Testis (tissue), 3 donors: ENCODE data around the gene FRMD5. TPM values are rescaled to one million over a fixed set of nuclear protein-coding genes. Genes with fewer than 3 reads are reported as not detected.

Experiments
- DNase-seq: peaks from one replicate; pipeline ENCODE4 v3.0.0-alpha.2; 2019
- H3K27ac ChIP-seq, 2 donors: fragments of 200-600 bp; sonication (generic); one replicate each; pipeline ENCODE4 v1.5.1; 2019
- H3K27me3 ChIP-seq: fragments of 200-600 bp; sonication (generic); one replicate; pipeline ENCODE4 v1.5.1; 2019
- H3K36me3 ChIP-seq: fragments of 200-600 bp; sonication (generic); one replicate; pipeline ENCODE4 v1.5.1; 2017; ENCODE audit warnings: low read depth; ENCODE audit errors: missing control alignments
- H3K4me1 ChIP-seq: fragments of 200-600 bp; sonication (generic); one replicate; pipeline ENCODE4 v1.5.1; 2019
- H3K4me3 ChIP-seq, 2 donors: fragments of 200-600 bp; sonication (generic); one replicate each; pipeline ENCODE4 v1.5.1; 2017 to 2019
- H3K9me3 ChIP-seq: fragments of 200-600 bp; sonication (generic); one replicate; pipeline ENCODE4 v1.5.1; 2017
- POLR2A ChIP-seq: fragments of 450-650 bp; IDR thresholded peaks from one replicate; pipeline ENCODE4 v1.6.1; 2017; ENCODE audit warnings: antibody characterized with exemption, mild to moderate bottlenecking, moderate library complexity
- WGBS, 2 donors: methylation state at CpG; one replicate each; pipeline ENCODE4 v1.1.5; 2018; 5-methylcytosine and 5-hydroxymethylcytosine counted together
- intact Hi-C: fragments of 100-400 bp; cut with DNase I; formaldehyde crosslinking; loops from one replicate; pipeline ENCODE4 v1.15.1; 2023; ENCODE audit warnings: low total_unique reads
- polyA plus RNA-seq: library from polyadenylated mRNA; stranded (reverse); fragments of 350-450 nt; fragmentation: Illumina TruSeq; extraction: RNeasy Lipid Tissue Mini Kit (QIAGEN cat#74804); gene quantifications from one replicate; pipeline ENCODE4 v1.2.3, GENCODE V29; 2014; ENCODE audit warnings: low read depth, low replicate concordance; ENCODE audit not compliant: insufficient read depth
- total RNA-seq, 2 donors: library from RNA; depleted of rRNA; stranded (reverse); fragments of >200 nt; gene quantifications; one replicate each; pipeline ENCODE4 v1.2.3, GENCODE V29; 2016
- TF ChIP-seq, protein P1 (sequence below), 3 experiments: fragments of 450-650 bp in 2 of 3; fragments of 200-600 bp in 1 of 3; sonication (generic) in 1 of 3; IDR thresholded peaks; one replicate each; pipeline ENCODE4 v1.5.1; 2016 to 2019; ENCODE audit warnings: antibody characterized with exemption in 3 of 3, mild to moderate bottlenecking in 2 of 3, moderate library complexity in 1 of 3

The FRMD5 gene
- total and polyA plus RNA-seq, 3 donors from 2014 or later, result 10.5 to 12.3 (median 10.6) TPM

DNA sequence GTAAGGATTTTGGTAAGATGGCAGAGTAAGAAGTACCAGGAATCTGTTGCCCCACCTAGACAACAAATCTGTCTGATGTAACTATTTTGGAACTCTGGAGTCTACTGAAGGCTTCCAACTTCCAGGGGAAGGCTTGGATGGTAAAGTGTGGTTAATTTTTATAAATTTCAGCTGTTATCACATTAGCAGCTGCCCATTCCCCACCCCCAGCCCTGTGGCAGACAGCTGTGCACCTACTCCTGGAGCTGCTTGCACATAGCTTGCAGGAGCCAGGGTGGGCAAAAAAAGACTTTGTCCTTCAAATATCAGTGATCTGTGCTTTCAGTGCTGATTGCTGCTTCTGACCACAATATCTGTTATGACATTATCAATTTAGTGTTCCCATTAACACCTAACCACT lies 47.4 kb downstream of the FRMD5 start:
- TF ChIP-seq, protein P1, sequence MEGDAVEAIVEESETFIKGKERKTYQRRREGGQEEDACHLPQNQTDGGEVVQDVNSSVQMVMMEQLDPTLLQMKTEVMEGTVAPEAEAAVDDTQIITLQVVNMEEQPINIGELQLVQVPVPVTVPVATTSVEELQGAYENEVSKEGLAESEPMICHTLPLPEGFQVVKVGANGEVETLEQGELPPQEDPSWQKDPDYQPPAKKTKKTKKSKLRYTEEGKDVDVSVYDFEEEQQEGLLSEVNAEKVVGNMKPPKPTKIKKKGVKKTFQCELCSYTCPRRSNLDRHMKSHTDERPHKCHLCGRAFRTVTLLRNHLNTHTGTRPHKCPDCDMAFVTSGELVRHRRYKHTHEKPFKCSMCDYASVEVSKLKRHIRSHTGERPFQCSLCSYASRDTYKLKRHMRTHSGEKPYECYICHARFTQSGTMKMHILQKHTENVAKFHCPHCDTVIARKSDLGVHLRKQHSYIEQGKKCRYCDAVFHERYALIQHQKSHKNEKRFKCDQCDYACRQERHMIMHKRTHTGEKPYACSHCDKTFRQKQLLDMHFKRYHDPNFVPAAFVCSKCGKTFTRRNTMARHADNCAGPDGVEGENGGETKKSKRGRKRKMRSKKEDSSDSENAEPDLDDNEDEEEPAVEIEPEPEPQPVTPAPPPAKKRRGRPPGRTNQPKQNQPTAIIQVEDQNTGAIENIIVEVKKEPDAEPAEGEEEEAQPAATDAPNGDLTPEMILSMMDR (IDR thresholded peaks at IDR 0.05), result no peak
- no peak for TF ChIP-seq POLR2A

DNA sequence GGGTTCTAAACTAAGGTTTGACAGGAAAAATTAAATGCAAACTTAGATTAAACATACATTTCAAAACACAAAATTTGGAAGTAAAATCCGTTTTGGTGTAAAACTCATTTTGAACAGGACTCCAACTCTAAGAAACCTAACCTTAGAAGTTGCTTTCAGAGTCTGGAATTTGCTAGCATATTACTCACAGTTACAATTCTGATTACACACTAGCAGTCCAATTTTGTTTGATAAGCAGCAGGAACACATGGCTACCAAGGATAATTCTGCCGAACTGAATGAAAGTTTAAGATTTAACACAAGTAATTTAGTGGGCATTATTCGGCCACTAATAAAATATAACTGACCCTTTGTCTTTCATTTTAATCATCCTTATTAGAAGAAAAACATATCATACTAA lies 49.6 kb downstream of the FRMD5 start:
- WGBS, 2 donors, result 45 to 47% methylated on average over 3 of the region's 3 CpGs
- Histone ChIP-seq H3K9me3 (no peaks in the 10 kb centered on the region), H3K4me1 (peaks cover 17% of the 10 kb centered on the region), H3K36me3 (no peaks in the 10 kb centered on the region), H3K4me3 (no peak overlapping the region), H3K27me3 (no peaks in the 10 kb centered on the region), H3K27ac (peak overlapping the region; percentile 60 to 64)
- intact Hi-C loops, result no loop called here
- no peak for DNase-seq
- TF ChIP-seq POLR2A, result no peak
- TF ChIP-seq, protein P1 (IDR thresholded peaks at IDR 0.05), result no peak

More for the DNA sequence above, 47.4 kb downstream of the FRMD5 start:
- no peaks in the 10 kb centered on the region for H3K27me3 ChIP-seq
- H3K9me3 ChIP-seq, result no peaks in the 10 kb centered on the region
- no peaks in the 10 kb centered on the region for H3K36me3 ChIP-seq
- H3K27ac ChIP-seq, result peak overlapping the region in 1 of 2 donors; percentile 16
- no peak overlapping the region for H3K4me3 ChIP-seq
- no peak for DNase-seq
- H3K4me1 ChIP-seq, result peaks cover 17% of the 10 kb centered on the region
- intact Hi-C loops, result no loop called here

DNA sequence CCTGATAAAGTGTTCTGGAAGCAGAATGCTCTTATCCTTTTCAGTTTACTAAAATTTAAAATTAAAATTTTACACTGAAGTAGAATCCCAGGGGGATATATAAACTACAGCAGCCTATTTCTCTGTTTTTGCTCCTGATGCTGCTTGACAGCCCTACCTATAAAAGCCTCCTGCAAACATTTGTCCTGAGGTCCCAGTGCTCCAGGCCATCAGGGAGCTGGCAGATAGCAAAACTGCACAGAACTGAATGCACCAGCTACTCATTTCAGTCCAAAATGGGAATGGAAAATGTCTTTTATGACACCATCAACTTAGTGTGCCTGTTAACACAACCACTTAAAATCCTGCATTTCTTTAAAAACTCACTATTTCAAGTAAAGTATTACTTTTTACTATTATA lies 50.1 kb downstream of the FRMD5 start:
- intact Hi-C loops, result no loop called here
- Histone ChIP-seq H3K27me3 (no peaks in the 10 kb centered on the region), H3K36me3 (no peaks in the 10 kb centered on the region), H3K4me3 (no peak overlapping the region), H3K4me1 (peaks cover 17% of the 10 kb centered on the region), H3K27ac (peak overlapping the region; percentile 60 to 64), H3K9me3 (no peaks in the 10 kb centered on the region)
- DNase-seq, result no peak
- no peak for TF ChIP-seq POLR2A
- TF ChIP-seq, protein P1 (IDR thresholded peaks at IDR 0.05), result no peak

DNA sequence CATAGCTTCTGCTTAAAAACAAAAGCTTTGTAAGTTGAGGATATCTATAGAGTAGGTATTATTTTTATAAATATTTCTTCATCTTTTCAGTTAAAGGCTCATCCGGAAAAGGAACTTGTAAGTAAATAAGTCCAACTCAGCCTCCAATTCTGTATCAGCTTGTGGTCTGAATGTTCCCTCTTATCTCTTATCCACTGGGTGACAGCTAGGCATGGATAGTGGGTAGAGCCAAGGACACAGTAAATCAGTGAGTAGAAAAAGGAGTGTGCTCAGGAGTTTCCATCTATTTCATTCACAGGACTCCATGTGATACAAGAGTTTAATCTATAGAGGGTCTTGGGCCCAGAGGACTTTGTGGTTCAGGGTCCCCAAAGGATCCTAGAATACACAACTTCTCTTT lies 50.9 kb downstream of the FRMD5 start:
- peak; percentile 49 for DNase-seq
- no peak overlapping the region for H3K4me3 ChIP-seq
- TF ChIP-seq POLR2A, result no peak
- TF ChIP-seq, protein P1 (IDR thresholded peaks at IDR 0.05), result no peak
- 29 to 30% methylated on average over 1 of the region's 1 CpG for WGBS, 2 donors
- no peaks in the 10 kb centered on the region for H3K9me3 ChIP-seq
- H3K27me3 ChIP-seq, result no peaks in the 10 kb centered on the region
- intact Hi-C loops, result no loop called here
- peaks cover 17% of the 10 kb centered on the region for H3K4me1 ChIP-seq
- no peaks in the 10 kb centered on the region for H3K36me3 ChIP-seq
- peak overlapping the region; percentile 60 to 64 for H3K27ac ChIP-seq

DNA sequence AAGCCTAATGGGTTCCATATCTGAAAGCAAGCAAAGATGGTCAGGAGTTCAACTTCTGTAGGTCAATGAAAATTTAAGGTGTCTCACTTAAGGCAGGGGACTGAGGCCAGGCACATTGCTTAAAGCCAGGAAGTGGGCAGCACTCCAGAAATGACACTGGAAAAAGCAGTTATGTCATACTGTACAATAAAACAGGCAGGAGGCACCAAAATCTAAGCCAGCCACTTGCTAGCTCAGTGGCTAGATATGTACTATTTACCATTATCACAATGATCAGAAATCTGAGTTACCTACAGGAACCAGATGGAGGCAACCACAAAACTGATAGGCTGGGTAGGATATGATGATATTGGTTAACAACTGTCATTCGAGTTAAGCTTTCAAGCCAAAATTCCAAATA lies 57.3 kb downstream of the FRMD5 start:
- Histone ChIP-seq H3K4me1 (no peaks in the 10 kb centered on the region), H3K27ac (no peak overlapping the region), H3K9me3 (no peaks in the 10 kb centered on the region), H3K4me3 (no peak overlapping the region), H3K27me3 (no peaks in the 10 kb centered on the region), H3K36me3 (no peaks in the 10 kb centered on the region)
- DNase-seq, result no peak
- 84 to 90% methylated on average over 1 of the region's 1 CpG for WGBS, 2 donors
- intact Hi-C loops, result no loop called here
- TF ChIP-seq, protein P1 (IDR thresholded peaks at IDR 0.05), result no peak
- TF ChIP-seq POLR2A, result no peak
